ENCODE results near the gene SMOC2. TPM values are rescaled to one million over a fixed set of nuclear protein-coding genes. Genes with fewer than 3 reads are reported as not detected.

The SMOC2 gene
- total RNA-seq, 1 experiment from 2014 or later, result 0.42 TPM

DNA sequence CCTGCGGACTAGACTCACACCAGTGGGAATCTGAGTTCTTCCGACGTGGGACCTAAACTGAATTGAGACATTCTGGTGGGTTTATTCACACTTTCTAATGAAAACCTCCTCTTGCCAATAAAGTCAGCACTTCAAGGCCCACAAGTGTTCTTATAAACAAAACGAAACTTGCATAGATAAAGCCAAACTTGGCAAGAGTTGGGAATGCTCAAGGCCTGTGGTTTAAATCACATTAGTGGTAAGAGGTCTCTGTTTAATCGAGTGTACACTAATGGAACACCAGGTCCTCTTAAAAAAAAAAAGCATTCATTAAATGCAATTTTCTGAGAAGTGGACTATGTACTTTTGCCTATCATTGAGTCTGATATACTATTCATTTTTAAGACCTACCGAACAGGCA, 143.3 kb downstream of the SMOC2 start:
- no peaks in the 10 kb centered on the region for H3K4me1 ChIP-seq (ENCODE audit: control insufficient read depth in 1 of 2, insufficient read depth in 2 of 2, low read length in 2 of 2)
- no peaks in the 10 kb centered on the region for H3K79me2 ChIP-seq (ENCODE audit: insufficient read depth, low read length)
- no peak overlapping the region for H3K4me3 ChIP-seq (replicated peaks in 1 of 2; ENCODE audit: low read depth in 1 of 2, low read length in 2 of 2)
- 0 out of 2 replicates have a peak, but pooled peaks cover 3% of the 10 kb centered on the region for H3K27me3 ChIP-seq (ENCODE audit: insufficient read depth, low read length)
- TF ChIP-seq YY1 (IDR thresholded peaks at IDR 0.05; ENCODE audit: extremely low read depth, insufficient replicate concordance, low read depth, low read length) (no peak), FOSL1 (IDR thresholded peaks at IDR 0.05; ENCODE audit: low read depth) (no peak), JUND (IDR thresholded peaks at IDR 0.05) (no peak), ZNF274 (IDR thresholded peaks at IDR 0.05; ENCODE audit: low read depth, low read length) (no peak), ELF1 (IDR thresholded peaks at IDR 0.05; ENCODE audit: borderline replicate concordance, low read depth) (no peak), SIN3A (IDR thresholded peaks at IDR 0.05; ENCODE audit: low read depth) (no peak)
- TF ChIP-seq, protein P1, sequence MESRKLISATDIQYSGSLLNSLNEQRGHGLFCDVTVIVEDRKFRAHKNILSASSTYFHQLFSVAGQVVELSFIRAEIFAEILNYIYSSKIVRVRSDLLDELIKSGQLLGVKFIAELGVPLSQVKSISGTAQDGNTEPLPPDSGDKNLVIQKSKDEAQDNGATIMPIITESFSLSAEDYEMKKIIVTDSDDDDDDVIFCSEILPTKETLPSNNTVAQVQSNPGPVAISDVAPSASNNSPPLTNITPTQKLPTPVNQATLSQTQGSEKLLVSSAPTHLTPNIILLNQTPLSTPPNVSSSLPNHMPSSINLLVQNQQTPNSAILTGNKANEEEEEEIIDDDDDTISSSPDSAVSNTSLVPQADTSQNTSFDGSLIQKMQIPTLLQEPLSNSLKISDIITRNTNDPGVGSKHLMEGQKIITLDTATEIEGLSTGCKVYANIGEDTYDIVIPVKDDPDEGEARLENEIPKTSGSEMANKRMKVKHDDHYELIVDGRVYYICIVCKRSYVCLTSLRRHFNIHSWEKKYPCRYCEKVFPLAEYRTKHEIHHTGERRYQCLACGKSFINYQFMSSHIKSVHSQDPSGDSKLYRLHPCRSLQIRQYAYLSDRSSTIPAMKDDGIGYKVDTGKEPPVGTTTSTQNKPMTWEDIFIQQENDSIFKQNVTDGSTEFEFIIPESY (IDR thresholded peaks at IDR 0.05; ENCODE audit: extremely low read depth, insufficient replicate concordance, low read length), result no peak
- no TSS peak for BruUV-seq (replicated peaks)
- intact Hi-C loops (cut with micrococcal nuclease), result no loop called here
- no peak overlapping the region for H2AFZ ChIP-seq (ENCODE audit: low read depth, low read length, poor library complexity, severe bottlenecking)
- no peaks in the 10 kb centered on the region for H4K20me1 ChIP-seq (ENCODE audit: insufficient read depth)
- H3K4me2 ChIP-seq (ENCODE audit: low read length), result no peak overlapping the region
- no peaks in the 10 kb centered on the region for H3K9me3 ChIP-seq (ENCODE audit: control insufficient read depth in 1 of 2, insufficient read depth in 1 of 2, low read depth in 1 of 2, low read length in 2 of 2)
- CTCF ChIA-PET, result no interaction called here
- H3K36me3 ChIP-seq (ENCODE audit: control insufficient read depth in 1 of 2, insufficient read depth in 2 of 2, low read length in 2 of 2), result no peaks in the 10 kb centered on the region
- H3K9ac ChIP-seq (ENCODE audit: low read length), result no peak overlapping the region
- no peaks in the 10 kb centered on the region; the same call in 1 of the 2 replicates for H3K9me2 ChIP-seq (ENCODE audit: insufficient read depth)
- no peak for ATAC-seq
- RAD21 ChIA-PET (ENCODE audit: low non-redundant PET in 1 of 2, low total read pairs in 2 of 2, uncharacterized antibody in 2 of 2, unreplicated experiment in 2 of 2), result no interaction called here
- POLR2A ChIA-PET, result no interaction called here
- no peak overlapping the region for H3K27ac ChIP-seq (ENCODE audit: low read depth, low read length)
- DNase-seq (ENCODE audit: low read depth, low spot score), result no peak

- H3K27me3 ChIP-seq (ENCODE audit: insufficient read depth, low read length), result 0 out of 2 replicates have a peak, but pooled peaks cover 3% of the 10 kb centered on the region
- no peaks in the 10 kb centered on the region for H3K36me3 ChIP-seq (ENCODE audit: control insufficient read depth in 1 of 2, insufficient read depth in 2 of 2, low read length in 2 of 2)
- TF ChIP-seq CBX3 (IDR thresholded peaks at IDR 0.05; ENCODE audit: low read depth) (no peak), ZNF274 (IDR thresholded peaks at IDR 0.05; ENCODE audit: low read depth, low read length) (no peak), YY1 (IDR thresholded peaks at IDR 0.05; ENCODE audit: extremely low read depth, insufficient replicate concordance, low read depth, low read length) (no peak), SP1 (IDR thresholded peaks at IDR 0.05; ENCODE audit: low read depth) (no peak), EZH2 (IDR thresholded peaks at IDR 0.05) (no peak), ATF3 (IDR thresholded peaks at IDR 0.05) (no peak), RAD21 (IDR thresholded peaks at IDR 0.05; ENCODE audit: low read depth) (no peak), TCF7L2 (IDR thresholded peaks at IDR 0.05; ENCODE audit: borderline replicate concordance, extremely low read depth, insufficient read depth, insufficient read length) (no peak), FOSL1 (IDR thresholded peaks at IDR 0.05; ENCODE audit: low read depth) (no peak), SIN3A (IDR thresholded peaks at IDR 0.05; ENCODE audit: low read depth) (no peak), POLR2A (IDR thresholded peaks at IDR 0.05; ENCODE audit: borderline replicate concordance, extremely low read depth, insufficient read depth, insufficient read length) (no peak), EGR1 (IDR thresholded peaks at IDR 0.05; ENCODE audit: low read depth) (no peak), ZFX (IDR thresholded peaks at IDR 0.05) (no peak), POLR2AphosphoS5 (IDR thresholded peaks at IDR 0.05; ENCODE audit: low read depth, low read length) (no peak), ELF1 (IDR thresholded peaks at IDR 0.05; ENCODE audit: borderline replicate concordance, low read depth) (no peak), EZH2phosphoT487 (IDR thresholded peaks at IDR 0.05; ENCODE audit: borderline replicate concordance) (no peak)
- TF ChIP-seq, protein P2, sequence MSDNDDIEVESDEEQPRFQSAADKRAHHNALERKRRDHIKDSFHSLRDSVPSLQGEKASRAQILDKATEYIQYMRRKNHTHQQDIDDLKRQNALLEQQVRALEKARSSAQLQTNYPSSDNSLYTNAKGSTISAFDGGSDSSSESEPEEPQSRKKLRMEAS (IDR thresholded peaks at IDR 0.05), result no peak
Measured at GRCh38 chr6:168584671-168585070, 143.7 kb downstream of the SMOC2 start.

More at GRCh38 chr6:168584671-168585070, 143.7 kb downstream of the SMOC2 start:
- H3K4me1 ChIP-seq (ENCODE audit: control insufficient read depth in 1 of 2, insufficient read depth in 2 of 2, low read length in 2 of 2), result no peaks in the 10 kb centered on the region
- no peaks in the 10 kb centered on the region; the same call in 1 of the 2 replicates for H3K9me2 ChIP-seq (ENCODE audit: insufficient read depth)
- ChIA-PET POLR2A (no interaction called here), RAD21 (ENCODE audit: low non-redundant PET in 1 of 2, low total read pairs in 2 of 2, uncharacterized antibody in 2 of 2, unreplicated experiment in 2 of 2) (no interaction called here), CTCF (no interaction called here)
- no peak overlapping the region for H2AFZ ChIP-seq (ENCODE audit: low read depth, low read length, poor library complexity, severe bottlenecking)
- no peak overlapping the region for H3K4me2 ChIP-seq (ENCODE audit: low read length)
- H3K79me2 ChIP-seq (ENCODE audit: insufficient read depth, low read length), result no peaks in the 10 kb centered on the region
- BruUV-seq (replicated peaks), result no TSS peak
- H4K20me1 ChIP-seq (ENCODE audit: insufficient read depth), result no peaks in the 10 kb centered on the region
- ATAC-seq (no peak), DNase-seq (ENCODE audit: low read depth, low spot score) (no peak)
- no peak overlapping the region for H3K4me3 ChIP-seq (replicated peaks in 1 of 2; ENCODE audit: low read depth in 1 of 2, low read length in 2 of 2)
- no peak overlapping the region for H3K27ac ChIP-seq (ENCODE audit: low read depth, low read length)
- no peak overlapping the region for H3K9ac ChIP-seq (ENCODE audit: low read length)
- H3K9me3 ChIP-seq (ENCODE audit: control insufficient read depth in 1 of 2, insufficient read depth in 1 of 2, low read depth in 1 of 2, low read length in 2 of 2), result no peaks in the 10 kb centered on the region
- intact Hi-C loops (cut with micrococcal nuclease), result no loop called here
